Activated CD8-positive, alpha-beta T cell treated with anti-CD3 and anti-CD28 coated beads for 36 hours (primary cell): ENCODE measurements around the gene EMC8. TPM values are rescaled to one million over a fixed set of nuclear protein-coding genes. Genes with fewer than 3 reads are reported as not detected.

Experiments used
- ATAC-seq: fragments of 200-7000 bp; cut with Tn5 transposase; one replicate; pipeline ENCODE4 v1.10.0; 2021; ENCODE audit warnings: mild to moderate bottlenecking, moderate library complexity
- CTCF ChIA-PET: fragments of 350-600 bp; sonication (Branson Sonifier 250); formaldehyde crosslinking; loops from one replicate; lab custom pipeline; 2021; ENCODE audit warnings: antibody characterized with exemption; lab: Charles Lee
- POLR2A ChIA-PET: fragments of 350-600 bp; sonication (Branson Sonifier 250); formaldehyde crosslinking; loops from one replicate; lab custom pipeline; 2021; ENCODE audit warnings: antibody characterized with exemption; lab: Charles Lee
- DNase-seq: peaks from one replicate; pipeline ENCODE4 v3.0.0-alpha.2; 2020
- H3K27ac Mint-ChIP-seq: one replicate; pipeline ENCODE4 v1.8.0; 2021; ENCODE audit warnings: mild to moderate bottlenecking, mixed read lengths
- H3K27me3 Mint-ChIP-seq: one replicate; pipeline ENCODE4 v1.8.0; 2021; ENCODE audit warnings: mixed read lengths
- H3K36me3 Mint-ChIP-seq: one replicate; pipeline ENCODE4 v1.8.0; 2021; ENCODE audit warnings: low read depth, mixed read lengths
- H3K4me1 Mint-ChIP-seq: one replicate; pipeline ENCODE4 v1.8.0; 2021; ENCODE audit warnings: low read depth, mixed read lengths
- H3K4me3 Mint-ChIP-seq: one replicate; pipeline ENCODE4 v1.8.0; 2021; ENCODE audit warnings: mild to moderate bottlenecking, moderate library complexity, mixed read lengths
- H3K9me3 Mint-ChIP-seq: one replicate; pipeline ENCODE4 v1.8.0; 2021; ENCODE audit warnings: mixed read lengths
- CTCF ChIP-seq: fragments of 200-600 bp; IDR thresholded peaks from one replicate; pipeline ENCODE4 v1.8.0; 2022; ENCODE audit warnings: antibody characterized with exemption, mild to moderate bottlenecking
- intact Hi-C: fragments of 100-400 bp; cut with micrococcal nuclease; formaldehyde crosslinking; loops from one replicate; pipeline ENCODE4 v1.10.0; 2022
- total RNA-seq, 2 experiments: library from RNA; stranded (reverse); gene quantifications; one replicate each; pipeline ENCODE4 v1.2.3, GENCODE V29; 2021

EMC8 gene
- total RNA-seq, 2 experiments from 2014 or later: 32.4 to 38.6 TPM

GRCh38 chr16:85826686-85827247 is 27.4 kb upstream of the EMC8 start:
- H3K4me1 Mint-ChIP-seq: peaks cover 17% of the 10 kb centered on the region
- intact Hi-C loops: no loop called here
- H3K27me3 Mint-ChIP-seq: peaks cover 11% of the 10 kb centered on the region
- H3K36me3 Mint-ChIP-seq: peaks cover 2% of the 10 kb centered on the region
- DNase-seq (no peak), ATAC-seq (no peak)
- H3K27ac Mint-ChIP-seq: no peak overlapping the region
- CTCF ChIA-PET: no interaction called here
- POLR2A ChIA-PET: no interaction called here
- no peak for TF ChIP-seq CTCF
- no peak overlapping the region for H3K4me3 Mint-ChIP-seq
- H3K9me3 Mint-ChIP-seq: peaks cover 2% of the 10 kb centered on the region

GRCh38 chr16:85825326-85825725 is 26.0 kb upstream of the EMC8 start:
- ATAC-seq (no peak), DNase-seq (no peak)
- no peak for TF ChIP-seq CTCF
- H3K9me3 Mint-ChIP-seq: peaks cover 2% of the 10 kb centered on the region
- intact Hi-C loops: no loop called here
- CTCF ChIA-PET: interaction anchor here (1.0 to 1.5 kb wide), 2 partner anchors 162 to 191 kb away, joined by 3 read pairs; no protein-coding TSS in a partner anchor
- no peak overlapping the region for H3K4me3 Mint-ChIP-seq
- peaks cover 2% of the 10 kb centered on the region for H3K27me3 Mint-ChIP-seq
- H3K27ac Mint-ChIP-seq: no peak overlapping the region
- H3K36me3 Mint-ChIP-seq: peaks cover 2% of the 10 kb centered on the region
- peaks cover 20% of the 10 kb centered on the region for H3K4me1 Mint-ChIP-seq
- POLR2A ChIA-PET: no interaction called here

GRCh38 chr16:85824161-85825135 is 25.1 kb upstream of the EMC8 start:
- intact Hi-C loops: no loop called here
- CTCF ChIA-PET: interaction anchor here (1.3 to 7.8 kb wide), 4 partner anchors 8 to 191 kb away, joined by 3 to 180 read pairs (median 3); no protein-coding TSS in a partner anchor
- H3K4me1 Mint-ChIP-seq: peaks cover 14% of the 10 kb centered on the region
- peaks cover 2% of the 10 kb centered on the region for H3K36me3 Mint-ChIP-seq
- no peak overlapping the region for H3K4me3 Mint-ChIP-seq
- ATAC-seq (no peak), DNase-seq (no peak)
- TF ChIP-seq CTCF: no peak
- POLR2A ChIA-PET: no interaction called here
- peaks cover 2% of the 10 kb centered on the region for H3K27me3 Mint-ChIP-seq
- no peak overlapping the region for H3K27ac Mint-ChIP-seq
- peaks cover 2% of the 10 kb centered on the region for H3K9me3 Mint-ChIP-seq

GRCh38 chr16:85823328-85823920 is 24.1 kb upstream of the EMC8 start:
- POLR2A ChIA-PET: no interaction called here
- intact Hi-C loops: no loop called here
- H3K36me3 Mint-ChIP-seq: no peaks in the 10 kb centered on the region
- TF ChIP-seq CTCF: no peak
- no peak overlapping the region for H3K4me3 Mint-ChIP-seq
- DNase-seq (no peak), ATAC-seq (no peak)
- no peak overlapping the region for H3K27ac Mint-ChIP-seq
- peaks cover 5% of the 10 kb centered on the region for H3K4me1 Mint-ChIP-seq
- CTCF ChIA-PET: interaction anchor here (1.3 to 7.8 kb wide), 5 partner anchors 9 to 191 kb away, joined by 3 to 180 read pairs (median 98); partner anchors contain the start of gene IRF8
- H3K9me3 Mint-ChIP-seq: no peaks in the 10 kb centered on the region
- H3K27me3 Mint-ChIP-seq: peaks cover 2% of the 10 kb centered on the region
